HepG2 (cell line): Measurements from ENCODE around the gene SBNO2. TPM values are rescaled to one million over a fixed set of nuclear protein-coding genes. Genes with fewer than 3 reads are reported as not detected.
A peak's percentile ranks its signal among the peaks of the same experiment; 100 is the strongest.

Experiments used
- AKAP8 ChIP-seq: sonication (generic); formaldehyde crosslinking; IDR thresholded peaks from 2 replicates; pipeline ENCODE4 v1.5.1; 2020; ENCODE audit warnings: mild to moderate bottlenecking, missing genetic modification reagents
- BRF2 ChIP-seq: sonication (generic); formaldehyde crosslinking; IDR thresholded peaks from 2 replicates; pipeline ENCODE4 v1.8.1; 2022; ENCODE audit warnings: mild to moderate bottlenecking, missing genetic modification reagents
- CENPT ChIP-seq: sonication (generic); formaldehyde crosslinking; IDR thresholded peaks from 2 replicates; pipeline ENCODE4 v1.8.0; 2022; ENCODE audit warnings: low read depth, mild to moderate bottlenecking, moderate library complexity, missing genetic modification reagents
- CTCF ChIP-seq: sonication (generic); formaldehyde crosslinking; IDR thresholded peaks from 2 replicates; pipeline ENCODE4 v1.5.0; 2020; ENCODE audit warnings: mild to moderate bottlenecking, missing genetic modification reagents, moderate library complexity
- DMTF1 ChIP-seq: sonication (generic); formaldehyde crosslinking; IDR thresholded peaks from 2 replicates; pipeline ENCODE4 v1.4.0; 2020; ENCODE audit warnings: mild to moderate bottlenecking, missing genetic modification reagents
- DNMT1 ChIP-seq: sonication (generic); formaldehyde crosslinking; IDR thresholded peaks from 2 replicates; pipeline ENCODE4 v1.5.1; 2020; ENCODE audit warnings: mild to moderate bottlenecking, missing genetic modification reagents
- IRF2 ChIP-seq: IDR thresholded peaks from 2 replicates; pipeline ENCODE4 v1.6.1; 2018; ENCODE audit warnings: missing genetic modification reagents, missing compliant biosample characterization
- KDM6A ChIP-seq: IDR thresholded peaks from 2 replicates; pipeline ENCODE4 v1.6.1; 2016; ENCODE audit warnings: low read depth
- TAF1 ChIP-seq: sonication (generic); formaldehyde crosslinking; IDR thresholded peaks from 2 replicates; pipeline ENCODE4 v1.4.0; 2020; ENCODE audit warnings: missing genetic modification reagents
- U2AF1 ChIP-seq: fragments of 200-400 bp; formaldehyde crosslinking; optimal IDR thresholded peaks from 2 replicates; pipeline ENCODE3; 2017; ENCODE audit warnings: mild to moderate bottlenecking, low read depth, low read length
- ZMAT3 ChIP-seq: sonication (generic); formaldehyde crosslinking; conservative IDR thresholded peaks from 2 replicates; pipeline ENCODE4 v1.7.0; 2021; ENCODE audit warnings: missing genetic modification reagents
- ZNF282 ChIP-seq: fragments of 450-650 bp; IDR thresholded peaks from 2 replicates; pipeline ENCODE4 v1.6.1; 2018; ENCODE audit not compliant: partially characterized antibody
- ZNF362 ChIP-seq: sonication (generic); formaldehyde crosslinking; IDR thresholded peaks from 2 replicates; pipeline ENCODE4 v1.4.0; 2020; ENCODE audit warnings: missing genetic modification reagents, mild to moderate bottlenecking, borderline replicate concordance
- ZNF558 ChIP-seq: sonication (generic); formaldehyde crosslinking; IDR thresholded peaks from 2 replicates; pipeline ENCODE4 v1.9.0; 2022; ENCODE audit warnings: mild to moderate bottlenecking, missing genetic modification reagents, borderline replicate concordance
- ZNF563 ChIP-seq: sonication (generic); formaldehyde crosslinking; IDR thresholded peaks from 2 replicates; pipeline ENCODE4 v1.8.0; 2022; ENCODE audit warnings: mild to moderate bottlenecking, moderate library complexity, missing genetic modification reagents
- ZNF720 ChIP-seq: sonication (generic); formaldehyde crosslinking; IDR thresholded peaks from 2 replicates; pipeline ENCODE4 v1.4.0; 2020; ENCODE audit warnings: missing genetic modification reagents
- ZNF740 ChIP-seq: sonication (generic); formaldehyde crosslinking; IDR thresholded peaks from 2 replicates; pipeline ENCODE4 v1.4.0; 2020; ENCODE audit warnings: missing genetic modification reagents
- polyA plus RNA-seq, 8 experiments: library from polyadenylated mRNA; depleted of rRNA in 3 of 8; stranded (reverse) in 7 of 8; unstranded in 1 of 8; fragments of >200 nt; fragmentation: Illumina TruSeq in 4 of 8; extraction: Trizol in 4 of 8; gene quantifications; 2 replicates each; pipeline versions ENCODE4 v1.2.1 to v1.2.3, GENCODE V29; 2011 to 2016; ENCODE audit warnings: low read depth in 4 of 8, missing spikeins in 1 of 8, mixed read lengths in 1 of 8; ENCODE audit not compliant: insufficient read depth in 1 of 8
- total RNA-seq, 5 experiments: library from RNA; depleted of rRNA; stranded (reverse); fragments of >200 nt; fragmentation: Illumina TruSeq; extraction: Trizol; gene quantifications; 2 replicates each; pipeline ENCODE4 v1.2.3, GENCODE V29; 2016; ENCODE audit warnings: low read depth in 1 of 5
- TF ChIP-seq, protein P1 (sequence below): IDR thresholded peaks from 2 replicates; pipeline ENCODE4 v1.6.1; 2012; ENCODE audit warnings: low read length, improper control_type of control experiment

SBNO2 gene
- total and polyA plus RNA-seq, 2 of the 13 experiments (the other 11 are each of a cell fraction or from before 2014, with no cell fraction given), result 8.6 to 10.4 TPM

DNA sequence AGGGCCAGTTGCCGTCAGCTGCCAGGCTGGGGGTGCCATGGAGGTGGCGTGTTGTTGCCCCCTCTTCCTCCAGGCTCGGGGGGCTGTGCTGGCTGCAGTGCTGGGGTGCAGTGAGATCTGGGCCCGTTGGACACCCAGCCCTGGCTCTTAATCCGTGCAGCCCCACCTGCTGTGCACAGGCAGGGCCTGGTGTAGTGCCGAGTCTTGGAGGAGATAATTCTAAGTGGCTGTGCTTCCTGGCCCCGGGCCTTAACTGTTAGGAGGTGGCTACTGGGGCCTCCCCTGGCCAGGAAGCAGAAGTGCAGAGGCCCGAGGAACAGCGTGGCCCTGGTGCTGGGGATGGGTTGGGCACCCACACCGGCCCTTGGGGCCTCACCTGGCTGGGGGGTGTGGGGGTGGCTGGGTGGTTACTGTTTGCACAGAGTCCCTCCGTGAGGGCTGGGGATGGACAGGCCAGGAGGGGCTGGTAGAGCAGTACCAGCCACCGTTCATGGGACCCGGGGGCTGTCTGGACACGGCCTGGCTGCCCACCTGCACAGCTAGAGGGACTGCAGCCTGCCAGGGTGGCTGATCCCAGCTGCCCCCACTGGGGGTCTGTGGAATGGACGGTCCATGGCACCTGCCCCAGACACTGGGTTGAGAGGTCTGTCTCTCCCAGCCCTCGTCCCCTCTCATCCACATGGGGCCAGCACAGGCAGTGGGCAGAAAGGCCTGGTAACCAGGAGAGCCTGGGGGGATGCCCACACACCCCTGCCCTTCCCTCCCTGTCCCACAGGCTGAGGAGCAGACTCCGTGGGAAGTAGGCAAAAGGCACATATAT lies 67.0 kb downstream of the SBNO2 start (continued):
- TF ChIP-seq CTCF (CRISPR knock-in tag), result peak; percentile 30; the same call in 1 of the 2 replicates
- no peak for TF ChIP-seq DMTF1 (CRISPR knock-in tag)
- no peak for TF ChIP-seq ZMAT3 (CRISPR knock-in tag)
- no peak for TF ChIP-seq U2AF1
- TF ChIP-seq ZNF362 (CRISPR knock-in tag), result no peak
- TF ChIP-seq KDM6A, result no peak
- TF ChIP-seq ZNF720 (CRISPR knock-in tag), result no peak
- no peak for TF ChIP-seq BRF2
- TF ChIP-seq ZNF558 (CRISPR knock-in tag), result no peak
- no peak for TF ChIP-seq ZNF282
- no peak for TF ChIP-seq CENPT
- TF ChIP-seq AKAP8, result no peak
- no peak for TF ChIP-seq DNMT1 (CRISPR knock-in tag)
- TF ChIP-seq ZNF740, result 0 out of 2 replicates have a peak, but pooled peaks have one; percentile 40
- TF ChIP-seq IRF2 (CRISPR knock-in tag), result no peak
- TF ChIP-seq TAF1 (CRISPR knock-in tag), result no peak
- TF ChIP-seq ZNF563 (CRISPR knock-in tag), result 0 out of 2 replicates have a peak, but pooled peaks have one; percentile 32
- TF ChIP-seq, protein P1, sequence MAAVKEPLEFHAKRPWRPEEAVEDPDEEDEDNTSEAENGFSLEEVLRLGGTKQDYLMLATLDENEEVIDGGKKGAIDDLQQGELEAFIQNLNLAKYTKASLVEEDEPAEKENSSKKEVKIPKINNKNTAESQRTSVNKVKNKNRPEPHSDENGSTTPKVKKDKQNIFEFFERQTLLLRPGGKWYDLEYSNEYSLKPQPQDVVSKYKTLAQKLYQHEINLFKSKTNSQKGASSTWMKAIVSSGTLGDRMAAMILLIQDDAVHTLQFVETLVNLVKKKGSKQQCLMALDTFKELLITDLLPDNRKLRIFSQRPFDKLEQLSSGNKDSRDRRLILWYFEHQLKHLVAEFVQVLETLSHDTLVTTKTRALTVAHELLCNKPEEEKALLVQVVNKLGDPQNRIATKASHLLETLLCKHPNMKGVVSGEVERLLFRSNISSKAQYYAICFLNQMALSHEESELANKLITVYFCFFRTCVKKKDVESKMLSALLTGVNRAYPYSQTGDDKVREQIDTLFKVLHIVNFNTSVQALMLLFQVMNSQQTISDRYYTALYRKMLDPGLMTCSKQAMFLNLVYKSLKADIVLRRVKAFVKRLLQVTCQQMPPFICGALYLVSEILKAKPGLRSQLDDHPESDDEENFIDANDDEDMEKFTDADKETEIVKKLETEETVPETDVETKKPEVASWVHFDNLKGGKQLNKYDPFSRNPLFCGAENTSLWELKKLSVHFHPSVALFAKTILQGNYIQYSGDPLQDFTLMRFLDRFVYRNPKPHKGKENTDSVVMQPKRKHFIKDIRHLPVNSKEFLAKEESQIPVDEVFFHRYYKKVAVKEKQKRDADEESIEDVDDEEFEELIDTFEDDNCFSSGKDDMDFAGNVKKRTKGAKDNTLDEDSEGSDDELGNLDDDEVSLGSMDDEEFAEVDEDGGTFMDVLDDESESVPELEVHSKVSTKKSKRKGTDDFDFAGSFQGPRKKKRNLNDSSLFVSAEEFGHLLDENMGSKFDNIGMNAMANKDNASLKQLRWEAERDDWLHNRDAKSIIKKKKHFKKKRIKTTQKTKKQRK, result no peak
